Karpas-422 (cell line): ENCODE data around the gene ETV5. TPM values are rescaled to one million over a fixed set of nuclear protein-coding genes. Genes with fewer than 3 reads are reported as not detected.

Experiments
- DNase-seq: peaks from one replicate; pipeline ENCODE4 v3.0.0-alpha.2; 2015
- H2AFZ ChIP-seq: fragments of 200-600 bp; sonication (generic); 2 replicates; pipeline ENCODE4 v1.6.1; 2014; ENCODE audit warnings: antibody characterized with exemption, low read length, mixed read lengths
- H3K27ac ChIP-seq: fragments of 200-600 bp; sonication (generic); 2 replicates; pipeline ENCODE4 v1.5.1; 2014; ENCODE audit warnings: mild to moderate bottlenecking, low read length, moderate library complexity
- H3K27me3 ChIP-seq: fragments of 200-600 bp; sonication (generic); 2 replicates; pipeline ENCODE4 v1.6.1; 2014; ENCODE audit warnings: low read length, mixed read lengths
- H3K36me3 ChIP-seq: fragments of 200-600 bp; sonication (generic); 2 replicates; pipeline ENCODE4 v1.6.1; 2014; ENCODE audit warnings: low read length, mixed read lengths; ENCODE audit not compliant: insufficient read depth
- H3K4me1 ChIP-seq: fragments of 200-600 bp; sonication (generic); 2 replicates; pipeline ENCODE4 v1.6.1; 2014; ENCODE audit warnings: mild to moderate bottlenecking, low read length, mixed read lengths
- H3K4me2 ChIP-seq: fragments of 200-600 bp; sonication (generic); 2 replicates; pipeline ENCODE4 v1.6.1; 2014; ENCODE audit warnings: low read length, low read depth, mild to moderate bottlenecking; ENCODE audit not compliant: poor library complexity, severe bottlenecking
- H3K4me3 ChIP-seq: fragments of 200-600 bp; sonication (generic); 2 replicates; pipeline ENCODE4 v1.5.1; 2014; ENCODE audit warnings: mild to moderate bottlenecking, antibody characterized with exemption, low read length, mixed read lengths
- H3K79me2 ChIP-seq: fragments of 200-600 bp; sonication (generic); 2 replicates; pipeline ENCODE4 v1.6.1; 2014; ENCODE audit warnings: mild to moderate bottlenecking, low read length, mixed read lengths
- H3K9ac ChIP-seq: fragments of 200-600 bp; sonication (generic); 2 replicates; pipeline ENCODE4 v1.6.0; 2014; ENCODE audit warnings: low read length
- H3K9me2 ChIP-seq: fragments of 200-600 bp; sonication (generic), shearing (Covaris generic); replicated peaks from 2 replicates; pipeline ENCODE4 v1.6.0; 2014; ENCODE audit warnings: mild to moderate bottlenecking, low read length, moderate library complexity; ENCODE audit not compliant: insufficient read depth
- H3K9me3 ChIP-seq: fragments of 300-700, 200-600 bp; sonication (generic); 2 replicates; pipeline ENCODE4 v1.6.1; 2014; ENCODE audit warnings: low read length, mixed read lengths
- H4K20me1 ChIP-seq: fragments of 200-600 bp; sonication (generic); 2 replicates; pipeline ENCODE4 v1.6.1; 2014; ENCODE audit warnings: mild to moderate bottlenecking, antibody characterized with exemption, low read length, low read depth; ENCODE audit not compliant: insufficient read depth
- total RNA-seq: library from RNA; depleted of rRNA; stranded (reverse); fragments of >200 nt; shearing (Covaris generic); gene quantifications from 2 replicates; pipeline ENCODE4 v1.2.3, GENCODE V29; 2014; ENCODE audit warnings: low replicate concordance

The ETV5 gene
- total RNA-seq, 1 experiment from 2014 or later = 111 TPM

GRCh38 chr3:186048119-186048518 lies 60.8 kb downstream of the ETV5 start:
- Histone ChIP-seq H4K20me1 (no peaks in the 10 kb centered on the region), H3K27me3 (no peaks in the 10 kb centered on the region), H3K4me1 (no peaks in the 10 kb centered on the region), H3K4me3 (no peak overlapping the region), H3K27ac (no peak overlapping the region), H3K9ac (no peak overlapping the region), H3K9me3 (no peaks in the 10 kb centered on the region), H3K36me3 (peaks cover 3% of the 10 kb centered on the region; the same call in 1 of the 2 replicates), H3K79me2 (no peaks in the 10 kb centered on the region), H2AFZ (no peak overlapping the region), H3K4me2 (no peak overlapping the region), H3K9me2 (no peaks in the 10 kb centered on the region)
- no peak for DNase-seq

GRCh38 chr3:186046838-186047237 lies 62.1 kb downstream of the ETV5 start:
- Histone ChIP-seq H3K4me1 (no peaks in the 10 kb centered on the region), H3K9ac (no peak overlapping the region), H3K27ac (no peak overlapping the region), H3K9me3 (no peaks in the 10 kb centered on the region), H3K79me2 (no peaks in the 10 kb centered on the region), H3K9me2 (no peaks in the 10 kb centered on the region), H3K4me3 (no peak overlapping the region), H3K36me3 (peaks cover 3% of the 10 kb centered on the region; the same call in 1 of the 2 replicates), H4K20me1 (no peaks in the 10 kb centered on the region), H3K27me3 (no peaks in the 10 kb centered on the region), H3K4me2 (no peak overlapping the region), H2AFZ (no peak overlapping the region)
- no peak for DNase-seq

- Histone ChIP-seq H2AFZ (no peak overlapping the region), H3K9me3 (no peaks in the 10 kb centered on the region), H3K27ac (no peak overlapping the region), H3K4me1 (no peaks in the 10 kb centered on the region), H3K9me2 (no peaks in the 10 kb centered on the region), H3K4me3 (no peak overlapping the region), H3K9ac (no peak overlapping the region), H3K27me3 (0 out of 2 replicates have a peak, but pooled peaks cover under 1% of the 10 kb centered on the region), H3K79me2 (no peaks in the 10 kb centered on the region), H4K20me1 (no peaks in the 10 kb centered on the region), H3K36me3 (peaks cover 3% of the 10 kb centered on the region; the same call in 1 of the 2 replicates), H3K4me2 (no peak overlapping the region)
- DNase-seq = no peak
Measured at GRCh38 chr3:186044968-186045367, 63.9 kb downstream of the ETV5 start.

GRCh38 chr3:186044427-186044826 lies 64.5 kb downstream of the ETV5 start:
- H3K4me2 ChIP-seq = no peak overlapping the region
- H3K36me3 ChIP-seq = peaks cover 3% of the 10 kb centered on the region; the same call in 1 of the 2 replicates
- no peak overlapping the region for H3K27ac ChIP-seq
- DNase-seq = no peak
- H4K20me1 ChIP-seq = no peaks in the 10 kb centered on the region
- H3K4me3 ChIP-seq = no peak overlapping the region
- no peaks in the 10 kb centered on the region for H3K9me3 ChIP-seq
- no peak overlapping the region for H2AFZ ChIP-seq
- no peaks in the 10 kb centered on the region for H3K9me2 ChIP-seq
- 0 out of 2 replicates have a peak, but pooled peaks cover 3% of the 10 kb centered on the region for H3K27me3 ChIP-seq
- no peak overlapping the region for H3K9ac ChIP-seq
- no peaks in the 10 kb centered on the region for H3K79me2 ChIP-seq
- H3K4me1 ChIP-seq = no peaks in the 10 kb centered on the region

- DNase-seq = no peak
Measured at GRCh38 chr3:186042521-186043202, 66.2 kb downstream of the ETV5 start.

GRCh38 chr3:186042036-186042435 lies 66.9 kb downstream of the ETV5 start:
- no peak overlapping the region for H3K4me2 ChIP-seq
- DNase-seq = peak; percentile 38
- H3K4me1 ChIP-seq = no peaks in the 10 kb centered on the region
- H3K9me2 ChIP-seq = no peaks in the 10 kb centered on the region
- H2AFZ ChIP-seq = no peak overlapping the region
- no peaks in the 10 kb centered on the region for H3K79me2 ChIP-seq
- H4K20me1 ChIP-seq = no peaks in the 10 kb centered on the region
- no peaks in the 10 kb centered on the region for H3K9me3 ChIP-seq
- no peak overlapping the region for H3K27ac ChIP-seq
- H3K4me3 ChIP-seq = no peak overlapping the region
- no peak overlapping the region for H3K9ac ChIP-seq
- no peaks in the 10 kb centered on the region for H3K36me3 ChIP-seq
- H3K27me3 ChIP-seq = 0 out of 2 replicates have a peak, but pooled peaks cover 3% of the 10 kb centered on the region

More at GRCh38 chr3:186042521-186043202, 66.2 kb downstream of the ETV5 start:
- H3K4me1 ChIP-seq = no peaks in the 10 kb centered on the region
- no peaks in the 10 kb centered on the region for H3K9me3 ChIP-seq
- no peak overlapping the region for H3K27ac ChIP-seq
- H3K9me2 ChIP-seq = no peaks in the 10 kb centered on the region
- no peak overlapping the region for H2AFZ ChIP-seq
- H3K36me3 ChIP-seq = no peaks in the 10 kb centered on the region
- H3K4me3 ChIP-seq = no peak overlapping the region
- no peak overlapping the region for H3K9ac ChIP-seq
- H4K20me1 ChIP-seq = no peaks in the 10 kb centered on the region
- H3K27me3 ChIP-seq = 0 out of 2 replicates have a peak, but pooled peaks cover 3% of the 10 kb centered on the region
- H3K4me2 ChIP-seq = no peak overlapping the region
- H3K79me2 ChIP-seq = no peaks in the 10 kb centered on the region

- no peak overlapping the region for H3K9ac ChIP-seq
- H3K4me1 ChIP-seq = no peaks in the 10 kb centered on the region
- no peaks in the 10 kb centered on the region for H4K20me1 ChIP-seq
- no peak for DNase-seq
- no peaks in the 10 kb centered on the region for H3K79me2 ChIP-seq
- H3K36me3 ChIP-seq = no peaks in the 10 kb centered on the region
- H3K4me3 ChIP-seq = no peak overlapping the region
- no peak overlapping the region for H3K27ac ChIP-seq
- H3K9me2 ChIP-seq = no peaks in the 10 kb centered on the region
- H3K9me3 ChIP-seq = no peaks in the 10 kb centered on the region
- H3K4me2 ChIP-seq = no peak overlapping the region
- H3K27me3 ChIP-seq = 0 out of 2 replicates have a peak, but pooled peaks cover 3% of the 10 kb centered on the region
- no peak overlapping the region for H2AFZ ChIP-seq
Measured at GRCh38 chr3:186038360-186038759, 70.5 kb downstream of the ETV5 start.

GRCh38 chr3:186035277-186035676 lies 73.6 kb downstream of the ETV5 start:
- Histone ChIP-seq H3K9ac (no peak overlapping the region), H3K4me2 (no peak overlapping the region), H2AFZ (no peak overlapping the region), H3K4me3 (no peak overlapping the region), H3K36me3 (no peaks in the 10 kb centered on the region), H3K79me2 (no peaks in the 10 kb centered on the region), H3K9me2 (no peaks in the 10 kb centered on the region), H4K20me1 (no peaks in the 10 kb centered on the region), H3K4me1 (no peaks in the 10 kb centered on the region), H3K27ac (no peak overlapping the region), H3K27me3 (0 out of 2 replicates have a peak, but pooled peaks cover 3% of the 10 kb centered on the region), H3K9me3 (no peaks in the 10 kb centered on the region)
- no peak for DNase-seq
